GM12891 (cell line): Measurements from ENCODE around the gene COL2A1.

Experiments
- POLR2A ChIP-seq: IDR thresholded peaks from 2 replicates; pipeline ENCODE4 v1.6.1; 2011; ENCODE audit warnings: low read depth, low read length, control low read depth
- POLR2AphosphoS5 ChIP-seq: IDR thresholded peaks from 2 replicates; pipeline ENCODE4 v1.6.1; 2011; ENCODE audit warnings: low read depth, low read length, control low read depth
- POU2F2 ChIP-seq: IDR thresholded peaks from 2 replicates; pipeline ENCODE4 v1.6.1; 2011; ENCODE audit warnings: low read depth, mild to moderate bottlenecking, control low read depth, low read length, moderate library complexity
- TAF1 ChIP-seq: IDR thresholded peaks from 2 replicates; pipeline ENCODE4 v1.6.1; 2011; ENCODE audit warnings: low read depth, low read length, control low read depth

- TF ChIP-seq POLR2A: no peak
- no peak for TF ChIP-seq TAF1
- TF ChIP-seq POLR2AphosphoS5: no peak
- no peak for TF ChIP-seq POU2F2
Measured at GRCh38 chr12:47986832-47987231, 17.4 kb downstream of the COL2A1 start.
